K562 (cell line): ENCODE data around the gene SLC15A3. TPM values are rescaled to one million over a fixed set of nuclear protein-coding genes. Genes with fewer than 3 reads are reported as not detected.

Experiments
- ATAC-seq: fragments of 200-7000 bp; cut with Tn5 transposase; 3 replicates; pipeline ENCODE4 v1.9.1; 2020; ENCODE audit warnings: moderate library complexity
- BruUV-seq: library from RNA; stranded (reverse); fragments of 400-500 nt; replicated peaks from 2 replicates; lab custom pipeline; 2021; lab: Mats Ljungman, UMichigan
- CTCF ChIA-PET: fragments of 300-600 bp; formaldehyde crosslinking; extraction: SDS; loops from one replicate; lab custom pipeline; 2021; ENCODE audit warnings: low intra/inter-chr PET ratio; lab: Yijun Ruan, JAX
- POLR2A ChIA-PET: fragments of 300-600, 350-650 bp; sonication (Branson Sonifier 250); formaldehyde crosslinking; extraction: SDS; loops from one replicate; lab custom pipeline; 2021; ENCODE audit warnings: antibody characterized with exemption, inconsistent platforms; lab: Yijun Ruan, JAX
- DNase-seq, 4 experiments: peaks; one replicate each; pipeline versions ENCODE4 v3.0.0 to v3.0.0-alpha.2; 2011 to 2018; ENCODE audit warnings: low spot score in 3 of 4, mixed read lengths in 3 of 4; ENCODE audit errors: extremely low read depth in 1 of 4
- FAIRE-seq: peaks from 2 replicates; lab custom pipeline; 2011; peaks lifted over from hg19 to GRCh38; lab: Jason Lieb, UNC
- H2AFZ ChIP-seq: 2 replicates; pipeline ENCODE4 v1.6.0; 2011; ENCODE audit warnings: low read depth, low read length, control low read depth, inconsistent platforms
- H3K27ac ChIP-seq: fragments of 200-600 bp; 3 replicates; pipeline ENCODE4 v1.8.0; 2011; ENCODE audit warnings: low read depth, mild to moderate bottlenecking, control low read depth, inconsistent platforms, low read length, moderate library complexity, mixed read lengths; ENCODE audit errors: extremely low read depth
- H3K27me3 ChIP-seq, 2 experiments: fragments of 300-600 bp in 1 of 2; 2 replicates in 1 of 2; 3 replicates in 1 of 2; pipeline versions ENCODE4 v1.6.0 to v1.8.0; 2011; ENCODE audit warnings: inconsistent platforms in 2 of 2, low read length in 2 of 2, mild to moderate bottlenecking in 1 of 2, mixed read lengths in 1 of 2, moderate library complexity in 1 of 2; ENCODE audit not compliant: control insufficient read depth in 2 of 2, insufficient read depth in 2 of 2
- H3K36me3 ChIP-seq: fragments of 300-600 bp; 3 replicates; pipeline ENCODE4 v1.8.0; 2011; ENCODE audit warnings: mild to moderate bottlenecking, low read length, inconsistent platforms; ENCODE audit not compliant: control insufficient read depth, insufficient read depth
- H3K4me1 ChIP-seq, 2 experiments: fragments of 200-600 bp in 1 of 2; replicated peaks in 1 of 2; 2 replicates in 1 of 2; 3 replicates in 1 of 2; pipeline versions ENCODE4 v1.5.1 to v1.8.0; 2011; ENCODE audit warnings: inconsistent platforms in 2 of 2, low read length in 2 of 2, mild to moderate bottlenecking in 1 of 2, mixed read lengths in 1 of 2, moderate library complexity in 1 of 2; ENCODE audit not compliant: control insufficient read depth in 2 of 2, insufficient read depth in 2 of 2
- H3K4me2 ChIP-seq: 2 replicates; pipeline ENCODE4 v1.6.1; 2011; ENCODE audit warnings: low read length, control low read depth, inconsistent platforms, mixed read lengths; ENCODE audit not compliant: insufficient read depth
- H3K4me3 ChIP-seq: fragments of 200-600 bp; sonication (generic), shearing (Covaris generic); 2 replicates; pipeline ENCODE4 v1.5.1; 2016; ENCODE audit warnings: control low read depth, inconsistent platforms
- H3K79me2 ChIP-seq: fragments of 200-600 bp; 3 replicates; pipeline ENCODE4 v1.8.0; 2011; ENCODE audit warnings: low read length, inconsistent platforms; ENCODE audit not compliant: control insufficient read depth, insufficient read depth
- H3K9ac ChIP-seq, 2 experiments: 2 replicates each; pipeline versions ENCODE4 v1.6.0 to v1.6.1; 2011; ENCODE audit warnings: low read depth in 2 of 2, low read length in 2 of 2, control low read depth in 1 of 2, inconsistent platforms in 1 of 2, mild to moderate bottlenecking in 1 of 2, mixed read lengths in 1 of 2; ENCODE audit not compliant: insufficient read depth in 1 of 2
- H3K9me1 ChIP-seq: one replicate; pipeline ENCODE4 v1.6.0; 2011; ENCODE audit warnings: inconsistent platforms, mild to moderate bottlenecking, low read length, moderate library complexity; ENCODE audit not compliant: control insufficient read depth, insufficient read depth
- H3K9me3 ChIP-seq: replicated peaks from 2 replicates; pipeline ENCODE4 v1.5.1; 2011; ENCODE audit warnings: low read depth, low read length, inconsistent platforms; ENCODE audit not compliant: control insufficient read depth, insufficient read depth
- H4K20me1 ChIP-seq: replicated peaks from 2 replicates; pipeline ENCODE4 v1.6.1; 2011; ENCODE audit warnings: low read length, inconsistent platforms, mixed read lengths; ENCODE audit not compliant: control insufficient read depth, insufficient read depth
- CBX3 ChIP-seq, 2 experiments: IDR thresholded peaks; 1 replicate in 1 of 2; 2 replicates in 1 of 2; pipeline ENCODE4 v1.6.1; 2012; ENCODE audit warnings: inconsistent platforms in 2 of 2, low read length in 2 of 2, borderline replicate concordance in 1 of 2, control low read depth in 1 of 2
- CC2D1A ChIP-seq: fragments of 450-650 bp; IDR thresholded peaks from 2 replicates; pipeline ENCODE4 v1.6.1; 2017; ENCODE audit warnings: mild to moderate bottlenecking
- CXXC5 ChIP-seq: fragments of 250-450 bp; sonication (Bioruptor Pico); IDR thresholded peaks from 2 replicates; pipeline ENCODE4 v1.8.0; 2022; ENCODE audit warnings: inconsistent platforms, mild to moderate bottlenecking, moderate library complexity
- ERF ChIP-seq: fragments of 450-650 bp; formaldehyde crosslinking; IDR thresholded peaks from 2 replicates; pipeline ENCODE4 v1.4.0; 2020; ENCODE audit warnings: mild to moderate bottlenecking, mixed read lengths
- FOS ChIP-seq: IDR thresholded peaks from 3 replicates; pipeline ENCODE4 v1.6.1; 2011; ENCODE audit not compliant: insufficient read length; ENCODE audit errors: extremely low read depth
- FOSL1 ChIP-seq: fragments of 200-800 bp; sonication (Bioruptor generic); conservative IDR thresholded peaks from 2 replicates; pipeline ENCODE4 v1.6.1; 2016; ENCODE audit warnings: missing genetic modification characterization, missing compliant biosample characterization
- GABPB1 ChIP-seq: sonication (generic); formaldehyde crosslinking; IDR thresholded peaks from 2 replicates; pipeline ENCODE4 v1.8.0; 2022; ENCODE audit warnings: mild to moderate bottlenecking, missing genetic modification reagents
- JUN ChIP-seq, 2 experiments: sonication (generic) in 1 of 2; formaldehyde crosslinking in 1 of 2; IDR thresholded peaks; 2 replicates each; pipeline versions ENCODE4 v1.6.1 to v1.8.0; 2012 to 2022; ENCODE audit warnings: borderline replicate concordance in 2 of 2, mild to moderate bottlenecking in 2 of 2, improper control_type of control experiment in 1 of 2, low read depth in 1 of 2, low read length in 1 of 2, missing genetic modification reagents in 1 of 2
- MTA1 ChIP-seq: fragments of 450-650 bp; IDR thresholded peaks from 2 replicates; pipeline ENCODE4 v1.6.1; 2017; ENCODE audit warnings: borderline replicate concordance
- OTX1 ChIP-seq: fragments of 450-650 bp; formaldehyde crosslinking; IDR thresholded peaks from 2 replicates; pipeline ENCODE4 v1.4.0; 2022; ENCODE audit warnings: mild to moderate bottlenecking
- PRPF4 ChIP-seq: fragments of 200-400 bp; formaldehyde crosslinking; IDR thresholded peaks from one replicate; pipeline ENCODE4 v1.6.1; 2017; ENCODE audit warnings: low read length, low read depth, mild to moderate bottlenecking; ENCODE audit not compliant: insufficient read depth, poor library complexity, severe bottlenecking
- RBM25 ChIP-seq: fragments of 200-400 bp; formaldehyde crosslinking; IDR thresholded peaks from 2 replicates; pipeline ENCODE4 v1.6.1; 2018; ENCODE audit warnings: low read length, low read depth, moderate library complexity; ENCODE audit not compliant: severe bottlenecking
- SMAD4 ChIP-seq: fragments of 250-450 bp; sonication (Bioruptor Pico); conservative IDR thresholded peaks from 2 replicates; pipeline ENCODE4 v1.8.0; 2021; ENCODE audit warnings: inconsistent platforms, mild to moderate bottlenecking, moderate library complexity
- STAT5A ChIP-seq: IDR thresholded peaks from 2 replicates; pipeline ENCODE4 v1.6.1; 2012; ENCODE audit warnings: low read length, inconsistent platforms, borderline replicate concordance
- STAT5B ChIP-seq: fragments of 250-450 bp; sonication (Bioruptor Pico); IDR thresholded peaks from 2 replicates; pipeline ENCODE4 v1.8.0; 2021; ENCODE audit warnings: mild to moderate bottlenecking, inconsistent platforms
- SUPT5H ChIP-seq: fragments of 450-650 bp; IDR thresholded peaks from 2 replicates; pipeline ENCODE4 v1.6.1; 2016
- ZNF124 ChIP-seq: sonication (generic); formaldehyde crosslinking; IDR thresholded peaks from 2 replicates; pipeline ENCODE4 v1.8.1; 2022; ENCODE audit warnings: missing genetic modification reagents
- ZNF253 ChIP-seq: fragments of 250-450 bp; sonication (Bioruptor Pico); conservative IDR thresholded peaks from 2 replicates; pipeline ENCODE4 v1.6.1; 2021; ENCODE audit warnings: mild to moderate bottlenecking
- WGBS: fragments of 100-300 bp; shearing (Covaris generic); methylation state at CpG from one replicate; pipeline ENCODE4 v1.1.6; 2016; ENCODE audit warnings: low coverage, mixed read lengths; ENCODE audit not compliant: insufficient coverage; ENCODE audit errors: missing lambda C conversion rate; 5-methylcytosine and 5-hydroxymethylcytosine counted together
- in situ Hi-C: fragments of 300-500 bp; cut with MboI; formaldehyde crosslinking; loops from 4 replicates; pipeline ENCODE4 v1.15.0; 2018; ENCODE audit warnings: inconsistent platforms, mixed read lengths
- intact Hi-C: fragments of 100-400 bp; cut with micrococcal nuclease; formaldehyde crosslinking; loops from 2 replicates; pipeline ENCODE4 v1.14.2; 2022
- polyA plus RNA-seq, 8 experiments: library from polyadenylated mRNA; depleted of rRNA in 4 of 8; stranded (reverse) in 5 of 8; unstranded in 3 of 8; fragments of >200 nt; fragmentation: Nextera tagmentation in 2 of 8; fragmentation: Illumina TruSeq in 1 of 8; extraction: Ambion mirVana in 2 of 8; extraction: Trizol in 1 of 8; gene quantifications; 2 replicates each; pipeline versions ENCODE4 v1.2.1 to v1.2.3, GENCODE V29; 2011 to 2014; ENCODE audit warnings: inconsistent platforms in 1 of 8, missing spikeins in 1 of 8
- total RNA-seq, 7 experiments: library from RNA; depleted of rRNA in 6 of 7; stranded (reverse); fragments of >200 nt in 6 of 7; fragmentation: Illumina TruSeq in 2 of 7; extraction: Trizol in 2 of 7; gene quantifications; 2 replicates each; pipeline versions ENCODE4 v1.2.1 to v1.2.3, GENCODE V29; 2011 to 2021; ENCODE audit warnings: low replicate concordance in 1 of 7
- TF ChIP-seq, protein P1 (sequence below): fragments of 250-450 bp; sonication (Bioruptor Pico); IDR thresholded peaks from 2 replicates; pipeline ENCODE4 v1.4.0; 2020

Gene SLC15A3
- total and polyA plus RNA-seq, 9 of the 15 experiments (the other 6 are each of a cell fraction or from before 2014, with no cell fraction given) = 0.07 to 0.27 TPM; not detected in 7

DNA sequence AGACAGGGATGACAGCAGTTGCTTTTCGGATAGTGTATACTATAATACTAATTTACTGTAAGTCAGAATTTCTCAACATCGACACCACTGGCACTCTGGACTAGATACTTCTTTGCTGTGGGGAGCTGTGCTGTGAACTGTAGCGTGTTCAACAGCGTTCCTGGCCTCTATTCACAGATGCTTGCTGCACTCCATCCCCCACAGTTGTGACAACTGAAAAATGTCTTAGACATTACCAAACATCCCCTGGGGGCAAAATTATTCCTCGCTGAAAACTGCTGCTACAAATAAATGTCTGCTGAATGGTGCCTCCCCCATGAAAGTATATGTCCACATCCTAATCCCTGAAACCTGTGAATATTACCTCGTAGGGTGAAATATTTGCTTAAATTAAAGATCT, 7.5 kb upstream of the SLC15A3 start (continued):
- TF ChIP-seq CBX3 (IDR thresholded peaks at IDR 0.05; ENCODE audit: borderline replicate concordance in 1 of 2, low read length in 2 of 2) (no peak), ERF (CRISPR knock-in tag) (no peak), CC2D1A (no peak), FOSL1 (tag) (no peak), JUN (IDR thresholded peaks at IDR 0.05; ENCODE audit: borderline replicate concordance, low read depth, low read length) (no peak), JUN (CRISPR knock-in tag; IDR thresholded peaks at IDR 0.05; ENCODE audit: borderline replicate concordance) (no peak), STAT5A (no peak)
- TF ChIP-seq, all 486 proteins: peak for 0

DNA sequence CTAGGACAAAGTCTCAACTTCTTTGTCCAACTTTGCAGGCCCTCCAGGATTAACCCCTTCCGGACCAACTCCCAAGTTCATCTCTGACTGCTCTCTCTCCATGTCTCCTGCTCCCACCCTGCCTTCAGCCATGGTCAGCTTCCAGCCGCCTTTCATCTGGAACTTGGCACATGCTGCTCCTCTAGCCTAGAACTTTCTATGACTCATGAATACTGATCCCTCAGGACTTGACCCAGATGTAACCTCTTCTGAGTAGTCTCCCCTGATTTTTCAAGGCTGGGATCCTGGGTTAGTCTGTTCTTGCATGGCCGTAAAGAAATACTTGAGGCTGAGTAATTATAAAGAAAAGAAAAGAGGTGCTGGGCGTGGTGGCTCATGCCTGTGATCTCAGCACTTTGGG, 5.2 kb upstream of the SLC15A3 start:
- Histone ChIP-seq H2AFZ (no peak overlapping the region), H3K9ac (no peak overlapping the region), H3K9me1 (no peaks in the 10 kb centered on the region), H4K20me1 (0 out of 2 replicates have a peak, but pooled peaks cover 3% of the 10 kb centered on the region), H3K4me3 (no peak overlapping the region), H3K9me3 (no peaks in the 10 kb centered on the region), H3K4me1 (no peaks in the 10 kb centered on the region; a peak in 1 of 5 replicates), H3K27me3 (peaks cover 34 to 66% of the 10 kb centered on the region in 2 experiments), H3K36me3 (no peaks in the 10 kb centered on the region), H3K79me2 (no peaks in the 10 kb centered on the region), H3K27ac (no peak overlapping the region), H3K4me2 (no peak overlapping the region)
- in situ Hi-C loops = no loop called here
- FAIRE-seq (no peak), DNase-seq (no peak), ATAC-seq (no peak)
- intact Hi-C loops = no loop called here
- POLR2A ChIA-PET = no interaction called here
- BruUV-seq = no TSS peak
- CTCF ChIA-PET = no interaction called here
- 5% methylated on average over 4 of the region's 4 CpGs for WGBS
- no peak for TF ChIP-seq MTA1
- TF ChIP-seq ZNF124 = no peak
- no peak for TF ChIP-seq STAT5B (CRISPR knock-in tag)
- TF ChIP-seq ZNF253 (CRISPR knock-in tag) = no peak
- no peak for TF ChIP-seq RBM25
- TF ChIP-seq GABPB1 = no peak
- TF ChIP-seq SUPT5H = no peak
- TF ChIP-seq CXXC5 (CRISPR knock-in tag) = no peak
- TF ChIP-seq, protein P1, sequence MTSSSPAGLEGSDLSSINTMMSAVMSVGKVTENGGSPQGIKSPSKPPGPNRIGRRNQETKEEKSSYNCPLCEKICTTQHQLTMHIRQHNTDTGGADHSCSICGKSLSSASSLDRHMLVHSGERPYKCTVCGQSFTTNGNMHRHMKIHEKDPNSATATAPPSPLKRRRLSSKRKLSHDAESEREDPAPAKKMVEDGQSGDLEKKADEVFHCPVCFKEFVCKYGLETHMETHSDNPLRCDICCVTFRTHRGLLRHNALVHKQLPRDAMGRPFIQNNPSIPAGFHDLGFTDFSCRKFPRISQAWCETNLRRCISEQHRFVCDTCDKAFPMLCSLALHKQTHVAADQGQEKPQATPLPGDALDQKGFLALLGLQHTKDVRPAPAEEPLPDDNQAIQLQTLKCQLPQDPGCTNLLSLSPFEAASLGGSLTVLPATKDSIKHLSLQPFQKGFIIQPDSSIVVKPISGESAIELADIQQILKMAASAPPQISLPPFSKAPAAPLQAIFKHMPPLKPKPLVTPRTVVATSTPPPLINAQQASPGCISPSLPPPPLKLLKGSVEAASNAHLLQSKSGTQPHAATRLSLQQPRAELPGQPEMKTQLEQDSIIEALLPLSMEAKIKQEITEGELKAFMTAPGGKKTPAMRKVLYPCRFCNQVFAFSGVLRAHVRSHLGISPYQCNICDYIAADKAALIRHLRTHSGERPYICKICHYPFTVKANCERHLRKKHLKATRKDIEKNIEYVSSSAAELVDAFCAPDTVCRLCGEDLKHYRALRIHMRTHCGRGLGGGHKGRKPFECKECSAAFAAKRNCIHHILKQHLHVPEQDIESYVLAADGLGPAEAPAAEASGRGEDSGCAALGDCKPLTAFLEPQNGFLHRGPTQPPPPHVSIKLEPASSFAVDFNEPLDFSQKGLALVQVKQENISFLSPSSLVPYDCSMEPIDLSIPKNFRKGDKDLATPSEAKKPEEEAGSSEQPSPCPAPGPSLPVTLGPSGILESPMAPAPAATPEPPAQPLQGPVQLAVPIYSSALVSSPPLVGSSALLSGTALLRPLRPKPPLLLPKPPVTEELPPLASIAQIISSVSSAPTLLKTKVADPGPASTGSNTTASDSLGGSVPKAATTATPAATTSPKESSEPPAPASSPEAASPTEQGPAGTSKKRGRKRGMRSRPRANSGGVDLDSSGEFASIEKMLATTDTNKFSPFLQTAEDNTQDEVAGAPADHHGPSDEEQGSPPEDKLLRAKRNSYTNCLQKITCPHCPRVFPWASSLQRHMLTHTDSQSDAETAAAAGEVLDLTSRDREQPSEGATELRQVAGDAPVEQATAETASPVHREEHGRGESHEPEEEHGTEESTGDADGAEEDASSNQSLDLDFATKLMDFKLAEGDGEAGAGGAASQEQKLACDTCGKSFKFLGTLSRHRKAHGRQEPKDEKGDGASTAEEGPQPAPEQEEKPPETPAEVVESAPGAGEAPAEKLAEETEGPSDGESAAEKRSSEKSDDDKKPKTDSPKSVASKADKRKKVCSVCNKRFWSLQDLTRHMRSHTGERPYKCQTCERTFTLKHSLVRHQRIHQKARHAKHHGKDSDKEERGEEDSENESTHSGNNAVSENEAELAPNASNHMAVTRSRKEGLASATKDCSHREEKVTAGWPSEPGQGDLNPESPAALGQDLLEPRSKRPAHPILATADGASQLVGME = no peak
- TF ChIP-seq SMAD4 (CRISPR knock-in tag) = no peak
- no peak for TF ChIP-seq OTX1 (CRISPR knock-in tag)
- no peak for TF ChIP-seq PRPF4
- no peak for TF ChIP-seq FOS
